ENCODE data around the gene ABCA6.

DNA sequence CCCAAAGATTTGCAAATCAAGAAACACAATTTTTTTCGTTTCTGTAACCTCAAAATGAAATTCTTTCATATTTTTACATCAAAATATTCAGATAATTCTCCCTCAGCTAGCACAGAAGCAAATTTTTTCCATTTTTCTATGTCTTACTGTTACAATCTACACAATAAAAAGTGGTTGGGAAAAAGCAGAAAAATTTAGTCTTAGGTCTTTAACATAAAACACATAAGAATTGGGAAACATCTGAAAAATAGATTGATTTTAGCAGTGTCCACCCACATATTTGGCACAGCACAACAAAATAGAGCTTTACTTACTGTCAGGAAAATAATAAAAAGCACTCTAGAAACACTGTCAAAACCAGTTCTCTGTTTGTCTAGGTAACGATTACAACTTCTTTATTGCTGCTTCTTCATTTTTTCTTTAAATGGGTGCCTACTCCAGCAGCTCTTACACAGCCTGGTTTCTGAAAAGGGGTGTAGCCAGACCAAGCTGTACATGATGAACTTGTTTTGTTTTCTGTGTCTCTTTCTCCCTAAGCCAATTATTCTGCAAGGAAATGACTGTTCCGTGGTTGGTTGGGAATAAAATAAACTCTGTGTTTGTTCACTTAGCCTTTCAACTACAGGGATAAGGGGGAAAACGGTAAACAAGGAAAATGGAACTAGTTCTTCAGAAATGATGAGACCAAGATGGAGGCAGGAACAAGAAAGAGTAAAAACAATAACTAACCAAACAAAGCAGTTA is at the start of gene ABCA6:
- TF ChIP-seq EZH2 (IDR thresholded peaks at IDR 0.05; ENCODE audit: insufficient read depth, poor library complexity, severe bottlenecking) (no peak), EZH2phosphoT487 (IDR thresholded peaks at IDR 0.05; ENCODE audit: insufficient read depth, low read depth) (no peak)

All from GM23248 (cell line).